Cardiac muscle cell (in vitro differentiated cells and primary cell): Measurements from ENCODE around the gene MED12L. TPM values are rescaled to one million over a fixed set of nuclear protein-coding genes. Genes with fewer than 3 reads are reported as not detected.

Experiments
- DNase-seq, 2 donors: peaks; one replicate each; pipeline versions ENCODE4 v3.0.0 to v3.0.0-alpha.2; 2010 to 2017; ENCODE audit warnings: low read depth in 1 of 2, low spot score in 1 of 2
- H3K27ac ChIP-seq: fragments of 200-600 bp; sonication (generic); 2 replicates; pipeline ENCODE4 v1.5.1; 2016
- H3K27me3 ChIP-seq: fragments of 200-600 bp; sonication (generic); 2 replicates; pipeline ENCODE4 v1.6.0; 2016; ENCODE audit warnings: control low read depth
- H3K36me3 ChIP-seq: fragments of 200-600 bp; sonication (generic); 2 replicates; pipeline ENCODE4 v1.5.1; 2016; ENCODE audit warnings: control low read depth
- H3K4me1 ChIP-seq: fragments of 200-600 bp; sonication (generic); 2 replicates; pipeline ENCODE4 v1.8.1; 2017; ENCODE audit warnings: low read depth, mild to moderate bottlenecking, mixed run types
- H3K4me3 ChIP-seq: fragments of 200-600 bp; sonication (generic); 2 replicates; pipeline ENCODE4 v1.5.1; 2016; ENCODE audit warnings: mild to moderate bottlenecking
- H3K9me3 ChIP-seq: fragments of 200-600 bp; sonication (generic); 2 replicates; pipeline ENCODE4 v1.5.1; 2017; ENCODE audit warnings: low read depth, mild to moderate bottlenecking, control low read depth
- CTCF ChIP-seq: IDR thresholded peaks from 2 replicates; pipeline ENCODE4 v1.5.1; 2012; ENCODE audit warnings: low read depth, mild to moderate bottlenecking, low read length
- polyA plus RNA-seq: library from polyadenylated mRNA; unstranded; fragments of >200 nt; fragmentation: Nextera tagmentation; extraction: Ambion mirVana; gene quantifications from 2 replicates; pipeline ENCODE4 v1.2.1, GENCODE V29; 2016
- total RNA-seq: library from RNA; depleted of rRNA; stranded (reverse); fragments of >200 nt; gene quantifications from 2 replicates; pipeline ENCODE4 v1.2.3, GENCODE V29; 2016

The MED12L gene
- 3.3 and 6.9 TPM in 2 replicates for total RNA-seq
- polyA plus RNA-seq = 1.9 and 5.6 TPM in 2 replicates

- no peaks in the 10 kb centered on the region for H3K36me3 ChIP-seq
- peaks cover 12% of the 10 kb centered on the region for H3K4me1 ChIP-seq
- peak; percentile 81 to 91 for DNase-seq
- no peak within 1 kb of the TSS for H3K27ac ChIP-seq
- H3K4me3 ChIP-seq = peak within 1 kb of the TSS; percentile 70
- TF ChIP-seq CTCF = peak; percentile 7
- H3K9me3 ChIP-seq = no peaks in the 10 kb centered on the region
- H3K27me3 ChIP-seq = no peaks in the 10 kb centered on the region
Measured at GRCh38 chr3:151085227-151085888, at the start of gene MED12L. Gene MED12L (plus strand): TSS chr3:151085664. CDS start chr3:151086927, 1,263 bp downstream.

- Histone ChIP-seq H3K4me3 (no peak overlapping the region), H3K4me1 (no peaks in the 10 kb centered on the region), H3K36me3 (no peaks in the 10 kb centered on the region), H3K27me3 (no peaks in the 10 kb centered on the region), H3K9me3 (no peaks in the 10 kb centered on the region), H3K27ac (no peak overlapping the region)
- no peak for TF ChIP-seq CTCF
- peak in 1 of 2 donors; percentile 96 for DNase-seq
Measured at GRCh38 chr3:151037746-151038477, 47.6 kb upstream of the MED12L start.

GRCh38 chr3:151044706-151045105 is 40.8 kb upstream of the MED12L start:
- no peak overlapping the region for H3K4me3 ChIP-seq
- H3K4me1 ChIP-seq = no peaks in the 10 kb centered on the region
- H3K36me3 ChIP-seq = no peaks in the 10 kb centered on the region
- no peak for DNase-seq
- no peaks in the 10 kb centered on the region for H3K9me3 ChIP-seq
- H3K27me3 ChIP-seq = no peaks in the 10 kb centered on the region
- TF ChIP-seq CTCF = no peak
- no peak overlapping the region for H3K27ac ChIP-seq

GRCh38 chr3:151047636-151048035 is 37.8 kb upstream of the MED12L start:
- H3K36me3 ChIP-seq = no peaks in the 10 kb centered on the region
- H3K4me3 ChIP-seq = no peak overlapping the region
- H3K27ac ChIP-seq = no peak overlapping the region
- DNase-seq = peak in 1 of 2 donors; percentile 62
- no peaks in the 10 kb centered on the region for H3K9me3 ChIP-seq
- H3K4me1 ChIP-seq = no peaks in the 10 kb centered on the region
- no peaks in the 10 kb centered on the region for H3K27me3 ChIP-seq
- TF ChIP-seq CTCF = no peak

GRCh38 chr3:151051533-151051932 is 33.9 kb upstream of the MED12L start:
- no peaks in the 10 kb centered on the region for H3K27me3 ChIP-seq
- no peak overlapping the region for H3K4me3 ChIP-seq
- no peak for TF ChIP-seq CTCF
- H3K9me3 ChIP-seq = no peaks in the 10 kb centered on the region
- no peak for DNase-seq
- H3K27ac ChIP-seq = no peak overlapping the region
- no peaks in the 10 kb centered on the region for H3K4me1 ChIP-seq
- H3K36me3 ChIP-seq = no peaks in the 10 kb centered on the region
